ENCODE results near the gene YIF1B.

Gene YIF1B

DNA sequence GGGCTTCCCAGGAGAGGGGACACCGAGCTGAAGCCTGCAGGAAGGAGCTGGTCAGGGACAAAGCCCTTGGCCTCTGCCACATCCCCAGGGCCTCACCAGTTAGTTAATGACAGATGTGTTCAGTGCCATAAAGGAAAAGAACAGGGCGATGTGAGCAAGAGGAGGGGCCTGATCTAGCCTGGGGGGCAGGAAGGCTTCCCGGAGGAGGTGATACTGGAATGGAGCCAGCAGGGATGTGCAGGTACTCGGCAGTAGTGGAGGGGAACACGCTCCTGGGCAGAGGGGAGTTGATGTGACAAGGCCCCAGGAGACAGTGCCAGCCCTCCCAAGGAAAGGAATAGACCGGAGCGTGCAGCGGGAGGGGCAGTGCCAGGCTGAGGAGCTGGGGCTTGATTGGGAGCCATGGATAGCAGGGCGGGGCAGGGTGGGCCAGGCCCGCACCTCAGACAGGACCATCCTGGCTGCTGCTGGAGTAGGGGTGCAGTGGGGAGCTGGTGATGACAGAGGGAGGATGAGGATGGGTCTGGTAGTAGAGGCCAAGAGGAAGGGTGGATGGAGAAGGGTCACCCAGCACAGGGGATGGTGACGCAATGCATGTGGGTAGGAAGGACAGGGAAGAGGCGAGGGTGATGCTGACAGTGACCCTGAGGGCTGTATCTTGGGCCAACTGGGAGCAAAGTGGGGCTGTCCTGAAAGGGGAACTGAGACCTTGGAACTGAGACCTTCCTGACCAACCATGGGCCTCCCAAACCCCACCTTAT lies 7.6 kb downstream of the YIF1B start:
- no peak for DNase-seq (ENCODE audit: low read depth in 1 of 2, low spot score in 1 of 2)
- TF ChIP-seq JUND (IDR thresholded peaks at IDR 0.05; ENCODE audit: low read depth), result no peak
- in situ Hi-C loops (cut with HindIII; ENCODE audit: low pct_unique_long_range_greater_than_20kb, low sequenced_read_pairs), result no loop called here

DNA sequence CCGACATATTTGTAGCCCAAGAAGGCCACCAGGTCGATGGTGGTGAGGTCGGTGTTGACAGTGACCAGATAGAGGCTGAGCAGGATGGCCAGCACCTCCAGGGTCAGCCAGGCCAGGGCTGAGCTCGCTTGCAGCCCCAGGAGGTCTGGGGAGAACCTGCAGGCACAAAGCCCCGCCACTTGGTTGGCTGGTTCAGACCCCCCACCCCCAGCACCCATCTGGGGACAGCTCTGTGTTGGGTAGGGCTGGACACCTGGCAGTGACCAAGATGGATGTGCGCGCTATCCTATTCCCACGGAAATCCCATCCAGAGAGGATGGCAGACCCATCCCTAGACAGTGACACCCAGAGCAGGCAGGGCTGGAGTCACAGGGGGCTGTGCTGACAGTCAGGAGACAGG lies 8.2 kb downstream of the YIF1B start:
- TF ChIP-seq JUND (IDR thresholded peaks at IDR 0.05; ENCODE audit: low read depth), result no peak
- DNase-seq (ENCODE audit: low read depth in 1 of 2, low spot score in 1 of 2), result no peak
- in situ Hi-C loops (cut with HindIII; ENCODE audit: low pct_unique_long_range_greater_than_20kb, low sequenced_read_pairs), result no loop called here

DNA sequence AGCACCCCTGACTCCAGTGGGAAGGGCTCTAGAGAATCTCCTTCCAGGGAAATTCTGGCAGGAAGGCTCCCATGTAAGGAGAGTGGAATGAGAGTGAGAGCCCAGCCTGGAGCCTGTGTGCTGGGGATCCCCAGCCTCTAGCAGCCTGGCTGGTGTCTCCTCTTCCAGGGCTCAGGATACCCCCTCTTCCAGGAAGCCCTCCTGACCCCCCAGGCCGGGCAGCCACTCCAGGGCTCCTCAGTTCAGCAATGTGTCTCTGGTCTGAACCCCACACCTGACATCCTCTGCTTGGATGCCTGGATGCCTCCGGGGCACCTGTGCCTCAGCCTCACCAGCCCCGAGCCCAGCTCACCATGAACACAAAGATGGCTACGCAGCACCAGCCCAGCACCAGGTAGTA lies 8.7 kb downstream of the YIF1B start:
- in situ Hi-C loops (cut with HindIII; ENCODE audit: low pct_unique_long_range_greater_than_20kb, low sequenced_read_pairs), result no loop called here
- no peak for TF ChIP-seq JUND (IDR thresholded peaks at IDR 0.05; ENCODE audit: low read depth)
- no peak for DNase-seq (ENCODE audit: low read depth in 1 of 2, low spot score in 1 of 2)

DNA sequence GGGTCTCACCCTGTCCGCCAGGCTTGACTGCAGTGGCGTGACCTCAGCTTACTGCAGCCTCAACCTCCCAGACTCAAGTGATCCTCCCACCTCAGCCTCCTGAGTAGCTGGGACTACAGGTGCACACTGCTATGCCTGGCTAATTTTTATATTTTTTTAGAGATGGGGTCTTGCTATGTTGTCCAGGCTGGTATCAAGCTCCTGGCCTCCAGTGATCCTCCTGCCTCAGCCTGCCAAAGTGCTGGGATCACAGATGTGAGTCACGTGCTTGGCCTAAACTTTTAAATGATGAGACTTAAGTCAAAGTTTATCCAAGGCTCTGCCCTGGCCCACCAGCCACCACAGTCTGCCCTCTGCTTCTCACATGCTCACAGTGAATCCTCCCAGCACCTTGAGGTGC lies 9.5 kb downstream of the YIF1B start:
- no peak for DNase-seq (ENCODE audit: low read depth in 1 of 2, low spot score in 1 of 2)
- no peak for TF ChIP-seq JUND (IDR thresholded peaks at IDR 0.05; ENCODE audit: low read depth)
- in situ Hi-C loops (cut with HindIII; ENCODE audit: low pct_unique_long_range_greater_than_20kb, low sequenced_read_pairs), result no loop called here

DNA sequence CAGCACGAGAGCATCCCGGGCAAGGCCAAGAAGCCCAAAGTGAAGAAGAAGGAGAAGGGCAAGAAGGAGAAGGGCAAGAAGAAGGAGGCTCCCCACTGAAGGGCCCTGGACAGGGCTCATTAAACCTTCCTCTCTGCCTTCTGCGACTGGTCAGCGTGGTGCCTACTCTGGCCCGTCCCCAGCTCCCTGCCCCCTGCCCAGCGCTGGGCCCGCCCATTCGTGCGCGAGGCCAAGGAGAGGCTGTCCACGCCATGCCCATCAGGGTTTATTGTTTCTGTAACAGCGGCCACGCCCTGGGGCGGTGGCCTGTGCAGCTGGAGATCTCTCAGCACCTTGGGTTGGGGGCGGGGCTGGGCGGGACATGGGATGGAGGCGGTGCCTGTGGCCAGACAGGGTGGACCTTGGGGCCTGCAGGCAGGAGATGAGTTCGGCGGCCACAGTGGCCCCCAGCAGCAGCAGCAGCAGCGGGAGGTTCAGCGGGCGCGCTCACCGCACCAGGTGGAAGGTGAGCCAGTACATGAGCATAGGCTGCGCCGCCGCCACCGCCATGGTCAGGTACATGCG lies 10.8 kb downstream of the YIF1B start:
- TF ChIP-seq JUND (IDR thresholded peaks at IDR 0.05; ENCODE audit: low read depth), result no peak
- peak; percentile 85 to 97 for DNase-seq (ENCODE audit: low read depth in 1 of 2, low spot score in 1 of 2)
- in situ Hi-C loops (cut with HindIII; ENCODE audit: low pct_unique_long_range_greater_than_20kb, low sequenced_read_pairs), result no loop called here

DNA sequence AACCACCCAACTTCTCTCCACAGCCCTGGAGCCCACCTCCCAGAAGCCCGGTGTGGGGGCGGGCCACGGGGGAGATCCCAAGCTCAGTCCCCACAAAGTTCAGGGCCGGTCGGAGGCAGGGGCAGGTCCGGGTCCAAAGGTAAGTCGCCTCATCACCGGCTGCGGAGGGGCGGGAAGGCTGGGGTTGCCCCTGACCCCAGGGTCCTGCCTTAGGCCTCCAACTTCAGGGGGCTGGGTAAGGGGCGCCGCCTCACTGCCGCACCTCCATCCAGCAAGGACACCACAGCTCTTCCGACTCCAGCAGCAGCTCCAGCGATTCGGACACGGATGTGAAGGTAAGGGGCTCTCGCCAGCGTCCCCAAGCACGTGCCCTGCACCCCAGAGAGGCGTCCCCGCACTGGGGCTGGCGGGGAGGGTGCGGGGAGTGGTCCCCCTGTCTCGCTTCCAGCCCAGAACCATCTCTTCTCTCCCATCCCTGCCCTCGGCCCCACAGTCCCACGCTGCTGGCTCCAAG lies 11.3 kb downstream of the YIF1B start:
- TF ChIP-seq JUND (IDR thresholded peaks at IDR 0.05; ENCODE audit: low read depth), result no peak
- in situ Hi-C loops (cut with HindIII; ENCODE audit: low pct_unique_long_range_greater_than_20kb, low sequenced_read_pairs), result no loop called here
- no peak for DNase-seq (ENCODE audit: low read depth in 1 of 2, low spot score in 1 of 2)

DNA sequence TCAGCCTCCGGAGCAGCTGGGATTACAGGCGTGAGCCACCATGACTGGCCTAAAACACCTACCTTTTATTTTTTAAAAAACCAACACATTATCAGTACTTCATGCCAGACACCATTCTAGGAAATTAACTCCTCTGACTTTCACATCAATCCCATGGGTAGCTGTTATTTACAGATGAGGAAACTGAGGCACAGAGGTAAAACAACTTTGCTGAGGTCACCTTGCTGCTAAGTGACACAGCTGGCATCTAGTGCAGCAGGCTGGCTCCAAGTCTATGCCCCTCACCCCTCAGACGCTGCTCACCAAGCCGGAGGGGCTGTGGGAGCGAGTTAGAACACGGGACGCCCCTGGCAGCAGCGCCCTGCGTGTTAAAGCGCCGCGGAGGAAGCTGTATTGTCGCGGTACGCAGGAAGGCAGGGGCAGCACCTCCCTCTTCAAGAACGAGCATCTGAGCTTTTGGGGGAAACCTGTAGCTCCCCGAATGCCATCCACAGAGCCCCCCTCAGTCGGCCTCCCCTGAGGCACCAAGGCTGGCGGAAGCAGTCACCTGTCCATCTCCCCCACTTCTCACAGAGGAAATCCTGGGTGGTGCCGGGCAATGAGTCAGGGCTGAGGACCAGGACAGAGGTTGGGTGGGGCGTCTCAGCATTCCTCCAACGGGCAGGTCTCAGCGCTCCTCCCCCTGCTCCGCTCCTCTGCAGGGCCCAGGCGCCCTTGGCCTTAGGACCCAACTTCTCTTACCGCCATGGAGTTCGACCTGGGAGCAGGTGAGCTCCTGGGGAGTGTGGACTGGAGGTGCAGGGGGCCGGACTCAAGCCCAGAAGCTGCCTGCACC lies 12.0 kb downstream of the YIF1B start, which contains the start of gene C19orf33:
Gene C19orf33, plus strand, starts transcription at position 735 of the 835 bp plus-strand sequence. Its CDS starts 11 bp downstream, at position 746.
- no peak for TF ChIP-seq JUND (IDR thresholded peaks at IDR 0.05; ENCODE audit: low read depth)
- peak; percentile 59 to 84 for DNase-seq (ENCODE audit: low read depth in 1 of 2, low spot score in 1 of 2)
- in situ Hi-C loops (cut with HindIII; ENCODE audit: low pct_unique_long_range_greater_than_20kb, low sequenced_read_pairs), result no loop called here

DNA sequence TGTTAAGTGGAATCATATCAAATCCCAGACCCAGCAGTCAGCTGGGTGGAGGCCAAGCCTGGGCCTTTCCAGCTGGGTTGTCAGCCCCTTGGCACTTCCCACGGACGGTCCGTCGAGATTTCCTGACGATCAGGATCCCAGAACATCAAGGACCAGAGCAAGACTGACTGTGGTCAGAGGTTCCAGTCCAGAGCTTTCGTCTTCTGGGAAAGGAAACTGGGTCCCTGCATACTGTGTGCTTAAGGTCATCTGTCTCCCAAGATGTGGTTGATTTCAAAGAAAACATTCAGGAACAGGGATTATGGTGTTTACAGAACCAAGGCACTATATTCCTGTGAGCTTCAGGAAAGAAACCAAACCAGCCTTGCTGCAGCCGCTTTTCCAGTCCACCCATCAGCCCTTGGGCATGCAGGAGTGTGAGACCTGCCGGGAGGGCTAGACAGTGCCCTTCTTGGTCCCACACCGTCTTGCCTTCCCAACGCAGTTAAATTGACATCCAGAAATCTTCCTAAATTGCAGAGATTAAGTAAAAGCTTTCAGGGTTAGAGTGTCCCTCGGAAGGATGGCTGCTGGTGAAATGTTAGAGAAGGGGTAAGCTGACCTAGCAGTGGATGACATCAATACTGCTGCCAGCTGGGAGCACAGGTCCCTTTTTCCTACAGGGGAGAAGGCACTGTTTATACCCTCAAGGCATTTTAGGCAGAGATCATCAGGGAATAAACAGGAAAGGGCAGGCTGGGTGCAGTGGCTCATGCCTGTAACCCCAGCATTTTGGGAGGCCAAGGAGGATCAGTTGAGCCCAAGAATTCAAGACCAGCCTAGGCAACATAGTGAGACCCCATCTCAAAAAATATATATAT lies 16.7 kb downstream of the YIF1B start:
- in situ Hi-C loops (cut with HindIII; ENCODE audit: low pct_unique_long_range_greater_than_20kb, low sequenced_read_pairs), result no loop called here
- DNase-seq (ENCODE audit: low read depth in 1 of 2, low spot score in 1 of 2), result peak in 1 of 2 experiments; percentile 86
- TF ChIP-seq JUND (IDR thresholded peaks at IDR 0.05; ENCODE audit: low read depth), result no peak

DNA sequence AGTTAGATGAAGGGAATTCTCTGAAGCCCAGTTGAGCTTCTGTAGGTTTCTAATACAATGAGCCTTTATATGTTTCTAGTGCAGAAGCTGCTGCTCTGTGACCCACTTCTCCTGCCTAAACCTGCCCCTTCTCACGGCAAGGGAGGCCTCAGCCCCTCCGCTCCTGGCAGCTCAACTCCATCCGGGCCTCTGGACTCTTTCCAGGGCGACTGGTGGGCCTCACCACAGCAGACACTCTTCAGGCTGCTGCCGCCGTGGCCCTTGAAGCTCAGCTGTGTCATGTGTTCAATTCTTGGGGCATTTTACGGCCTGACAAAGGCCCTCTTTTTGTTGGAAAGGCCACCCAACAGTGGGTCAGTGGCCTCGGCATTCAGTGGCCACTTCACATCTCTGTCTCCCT lies 21.7 kb downstream of the YIF1B start:
- no peak for DNase-seq (ENCODE audit: low read depth in 1 of 2, low spot score in 1 of 2)
- no peak for TF ChIP-seq JUND (IDR thresholded peaks at IDR 0.05; ENCODE audit: low read depth)
- in situ Hi-C loops (cut with HindIII; ENCODE audit: low pct_unique_long_range_greater_than_20kb, low sequenced_read_pairs), result no loop called here

DNA sequence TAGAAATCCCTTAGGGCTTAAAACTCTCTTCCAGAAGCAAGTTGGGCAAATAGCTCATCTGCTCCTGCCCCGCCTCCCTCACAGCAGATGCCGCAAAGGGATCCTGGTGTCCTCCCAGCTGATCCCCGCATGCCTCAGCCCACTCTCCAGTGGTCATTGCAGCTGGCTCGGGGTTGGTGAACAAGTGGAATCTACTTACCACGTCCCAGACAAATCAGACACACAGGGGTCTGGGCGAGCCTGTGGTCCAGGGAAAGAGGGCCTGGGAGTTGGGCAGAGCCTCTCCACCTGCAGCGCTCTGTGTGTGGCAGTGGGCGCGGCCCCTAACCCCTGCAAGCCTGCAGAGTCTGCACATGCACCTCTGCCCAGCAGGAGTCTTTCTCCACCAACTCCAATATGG lies 22.5 kb downstream of the YIF1B start:
- DNase-seq (ENCODE audit: low read depth in 1 of 2, low spot score in 1 of 2), result no peak

DNA sequence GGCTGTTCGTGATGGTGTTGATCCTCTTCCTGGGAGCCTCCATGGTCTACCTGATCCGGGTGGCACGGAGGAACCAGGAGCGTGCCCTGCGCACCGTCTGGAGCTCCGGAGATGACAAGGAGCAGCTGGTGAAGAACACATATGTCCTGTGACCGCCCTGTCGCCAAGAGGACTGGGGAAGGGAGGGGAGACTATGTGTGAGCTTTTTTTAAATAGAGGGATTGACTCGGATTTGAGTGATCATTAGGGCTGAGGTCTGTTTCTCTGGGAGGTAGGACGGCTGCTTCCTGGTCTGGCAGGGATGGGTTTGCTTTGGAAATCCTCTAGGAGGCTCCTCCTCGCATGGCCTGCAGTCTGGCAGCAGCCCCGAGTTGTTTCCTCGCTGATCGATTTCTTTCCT lies 23.9 kb downstream of the YIF1B start:
- no peak for TF ChIP-seq JUND (IDR thresholded peaks at IDR 0.05; ENCODE audit: low read depth)

More for the DNA sequence above, 22.5 kb downstream of the YIF1B start:
- no peak for TF ChIP-seq JUND (IDR thresholded peaks at IDR 0.05; ENCODE audit: low read depth)
- in situ Hi-C loops (cut with HindIII; ENCODE audit: low pct_unique_long_range_greater_than_20kb, low sequenced_read_pairs), result no loop called here

DNA sequence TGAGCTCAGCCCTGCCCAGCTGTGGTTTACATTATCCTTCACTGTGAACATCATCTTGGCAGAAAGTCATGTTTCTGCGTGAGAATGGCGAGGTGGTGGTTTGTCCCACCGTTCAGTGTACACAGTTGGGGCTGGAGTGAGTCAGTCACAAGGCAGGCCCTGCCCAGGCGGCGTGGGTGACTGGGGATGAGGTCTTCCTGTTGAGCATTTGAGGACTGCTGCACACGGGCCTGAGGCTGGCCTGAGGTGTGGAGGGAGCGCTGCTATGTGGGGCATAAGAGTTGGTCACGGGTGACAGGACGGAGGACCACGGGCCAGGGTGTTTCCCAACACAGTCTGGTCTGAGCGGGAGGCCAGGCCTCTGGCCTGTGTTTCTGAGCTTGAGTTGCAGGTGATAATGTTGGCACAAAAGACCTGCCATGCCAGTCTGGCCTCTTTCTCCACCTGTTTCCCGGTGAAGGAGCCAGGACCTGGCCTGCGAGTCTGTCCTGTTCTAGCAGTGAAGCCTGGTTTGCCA lies 25.1 kb downstream of the YIF1B start:
- DNase-seq (ENCODE audit: low read depth in 1 of 2, low spot score in 1 of 2), result peak; percentile 64 to 95
- in situ Hi-C loops (cut with HindIII; ENCODE audit: low pct_unique_long_range_greater_than_20kb, low sequenced_read_pairs), result no loop called here
- TF ChIP-seq JUND (IDR thresholded peaks at IDR 0.05; ENCODE audit: low read depth), result 0 out of 2 replicates have a peak, but pooled peaks have one; percentile 13

More for the DNA sequence above, 23.9 kb downstream of the YIF1B start:
- no peak for DNase-seq (ENCODE audit: low read depth in 1 of 2, low spot score in 1 of 2)
- in situ Hi-C loops (cut with HindIII; ENCODE audit: low pct_unique_long_range_greater_than_20kb, low sequenced_read_pairs), result no loop called here
